ENCODE results near the gene DCHS1. TPM values are rescaled to one million over a fixed set of nuclear protein-coding genes. Genes with fewer than 3 reads are reported as not detected.

Gene DCHS1
- polyA plus RNA-seq, 2 of the 4 experiments (the other 2 are of a cell fraction) = 0.06 TPM

DNA sequence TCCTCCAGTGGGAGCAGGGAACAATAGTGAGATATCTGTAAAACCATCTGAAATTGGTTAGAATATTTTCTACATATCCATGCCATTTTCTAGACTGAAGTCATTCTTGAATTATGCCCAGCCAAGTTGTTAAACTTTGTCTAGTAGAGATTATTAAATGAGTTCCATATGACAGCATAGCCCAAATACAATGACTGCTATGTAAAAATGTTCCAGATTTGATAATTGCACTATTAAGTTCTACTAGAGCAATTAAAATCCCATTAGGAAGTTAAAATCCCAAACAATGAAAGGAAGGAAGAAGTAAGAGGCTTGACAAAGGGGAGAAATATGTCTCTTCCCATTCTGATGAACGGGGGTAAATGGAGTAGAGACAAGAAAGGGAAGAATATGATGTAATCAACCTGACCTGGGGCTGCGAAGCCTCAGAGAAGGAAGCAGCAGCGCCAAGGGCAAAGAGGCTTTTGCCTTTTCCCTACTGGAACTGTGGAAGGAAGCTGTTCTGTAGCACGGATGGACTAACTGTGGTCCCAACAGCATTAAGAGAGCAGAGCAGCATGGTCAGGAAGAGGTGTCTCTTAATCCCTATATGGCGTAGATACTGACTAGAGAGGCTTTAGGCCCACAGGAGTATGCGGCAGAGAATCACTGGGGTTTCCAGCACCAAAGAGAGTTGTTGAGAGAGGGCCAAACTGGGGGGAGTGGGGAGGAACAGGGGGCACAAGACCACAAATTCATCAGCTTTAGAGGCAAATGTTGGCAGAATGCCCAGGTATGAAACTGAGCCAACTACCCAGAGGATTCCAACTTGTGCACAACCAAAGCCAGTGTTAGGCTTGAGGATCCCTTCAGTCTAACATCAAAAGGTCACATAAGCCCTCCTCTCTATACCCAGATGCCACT is 78.9 kb downstream of the DCHS1 start (continued):
- TF ChIP-seq CEBPB (IDR thresholded peaks at IDR 0.05) (no peak), BHLHE40 (IDR thresholded peaks at IDR 0.05; ENCODE audit: low read depth, low read length) (no peak), FOSL2 (IDR thresholded peaks at IDR 0.05) (no peak), FOSL2 (CRISPR knock-in tag; IDR thresholded peaks at IDR 0.05) (no peak), HEYL (CRISPR knock-in tag; IDR thresholded peaks at IDR 0.05) (no peak), MAFK (IDR thresholded peaks at IDR 0.05; ENCODE audit: partially characterized antibody) (no peak), HDAC2 (IDR thresholded peaks at IDR 0.05) (no peak), ZC3H11A (IDR thresholded peaks at IDR 0.05) (no peak)

- TF ChIP-seq FOXS1 (CRISPR knock-in tag; IDR thresholded peaks at IDR 0.05) (no peak), ZSCAN20 (CRISPR knock-in tag; IDR thresholded peaks at IDR 0.05) (no peak), HEYL (CRISPR knock-in tag; IDR thresholded peaks at IDR 0.05) (no peak), HOXB13 (CRISPR knock-in tag; IDR thresholded peaks at IDR 0.05; ENCODE audit: low read depth) (no peak), CEBPB (IDR thresholded peaks at IDR 0.05) (no peak), BCL3 (IDR thresholded peaks at IDR 0.05) (no peak), RNF2 (IDR thresholded peaks at IDR 0.05; ENCODE audit: borderline replicate concordance, low read depth) (no peak), HOXA7 (CRISPR knock-in tag; IDR thresholded peaks at IDR 0.05) (no peak), NFE2L2 (conservative IDR thresholded peaks at IDR 0.05; ENCODE audit: low read length) (no peak), HES2 (IDR thresholded peaks at IDR 0.05) (no peak), ZNF302 (CRISPR knock-in tag; IDR thresholded peaks at IDR 0.05) (no peak), SMC3 (IDR thresholded peaks at IDR 0.05) (no peak)
- TF ChIP-seq, protein P1, sequence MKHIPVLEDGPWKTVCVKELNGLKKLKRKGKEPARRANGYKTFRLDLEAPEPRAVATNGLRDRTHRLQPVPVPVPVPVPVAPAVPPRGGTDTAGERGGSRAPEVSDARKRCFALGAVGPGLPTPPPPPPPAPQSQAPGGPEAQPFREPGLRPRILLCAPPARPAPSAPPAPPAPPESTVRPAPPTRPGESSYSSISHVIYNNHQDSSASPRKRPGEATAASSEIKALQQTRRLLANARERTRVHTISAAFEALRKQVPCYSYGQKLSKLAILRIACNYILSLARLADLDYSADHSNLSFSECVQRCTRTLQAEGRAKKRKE (CRISPR knock-in tag; IDR thresholded peaks at IDR 0.05; ENCODE audit: low read depth) = no peak
- ChIA-PET CTCF (interaction anchor here (1.4 kb wide), 1 partner anchor 44 kb away, joined by 5 read pairs; no protein-coding TSS in a partner anchor), POLR2A (no interaction called here)
- FAIRE-seq (no peak), ATAC-seq (no peak), DNase-seq (ENCODE audit: low read depth in 1 of 2, low spot score in 1 of 2) (no peak)
- Histone ChIP-seq H3K4me2 (no peak overlapping the region), H3K9me3 (no peaks in the 10 kb centered on the region), H3K4me3 (no peak overlapping the region), H3K4me1 (no peaks in the 10 kb centered on the region), H3K27ac (no peak overlapping the region)
- 83% methylated on average over 6 of the region's 6 CpGs for WGBS (ENCODE audit: missing lambda C conversion rate)
These were observed 80.5 kb downstream of the DCHS1 start for GRCh38 chr11:6574816-6575715.

DNA sequence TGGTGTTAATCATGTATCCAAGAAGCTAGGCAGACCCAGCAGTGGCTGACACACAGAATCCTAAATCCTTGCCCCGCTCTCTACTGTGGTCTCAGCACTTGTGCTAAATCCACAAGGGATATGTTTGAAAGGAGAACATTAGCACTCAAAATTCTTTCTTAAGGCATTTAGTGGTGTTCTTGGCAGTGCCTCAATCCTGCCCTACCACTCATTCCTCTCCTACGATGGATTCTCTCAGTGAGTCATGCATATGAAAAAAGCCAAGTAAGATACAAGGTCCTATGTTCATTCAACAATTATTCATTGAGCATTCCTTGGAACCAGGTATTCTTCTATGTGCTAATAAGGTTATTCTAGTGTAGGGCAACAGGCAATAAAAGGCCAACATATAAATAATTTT is 83.4 kb downstream of the DCHS1 start:
- TF ChIP-seq ZFP36 (IDR thresholded peaks at IDR 0.05; ENCODE audit: borderline replicate concordance, partially characterized antibody) = no peak
- TF ChIP-seq POLR2A (IDR thresholded peaks at IDR 0.05; ENCODE audit: low read length) = no peak
- TF ChIP-seq HOXB5 (CRISPR knock-in tag; IDR thresholded peaks at IDR 0.05) = no peak
- no peak for TF ChIP-seq ELK1 (IDR thresholded peaks at IDR 0.05; ENCODE audit: low read depth, low read length)
- TF ChIP-seq, protein P2, sequence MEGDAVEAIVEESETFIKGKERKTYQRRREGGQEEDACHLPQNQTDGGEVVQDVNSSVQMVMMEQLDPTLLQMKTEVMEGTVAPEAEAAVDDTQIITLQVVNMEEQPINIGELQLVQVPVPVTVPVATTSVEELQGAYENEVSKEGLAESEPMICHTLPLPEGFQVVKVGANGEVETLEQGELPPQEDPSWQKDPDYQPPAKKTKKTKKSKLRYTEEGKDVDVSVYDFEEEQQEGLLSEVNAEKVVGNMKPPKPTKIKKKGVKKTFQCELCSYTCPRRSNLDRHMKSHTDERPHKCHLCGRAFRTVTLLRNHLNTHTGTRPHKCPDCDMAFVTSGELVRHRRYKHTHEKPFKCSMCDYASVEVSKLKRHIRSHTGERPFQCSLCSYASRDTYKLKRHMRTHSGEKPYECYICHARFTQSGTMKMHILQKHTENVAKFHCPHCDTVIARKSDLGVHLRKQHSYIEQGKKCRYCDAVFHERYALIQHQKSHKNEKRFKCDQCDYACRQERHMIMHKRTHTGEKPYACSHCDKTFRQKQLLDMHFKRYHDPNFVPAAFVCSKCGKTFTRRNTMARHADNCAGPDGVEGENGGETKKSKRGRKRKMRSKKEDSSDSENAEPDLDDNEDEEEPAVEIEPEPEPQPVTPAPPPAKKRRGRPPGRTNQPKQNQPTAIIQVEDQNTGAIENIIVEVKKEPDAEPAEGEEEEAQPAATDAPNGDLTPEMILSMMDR (IDR thresholded peaks at IDR 0.05) = no peak
- no peak for TF ChIP-seq CHD4 (IDR thresholded peaks at IDR 0.05; ENCODE audit: borderline replicate concordance)
- no peak for TF ChIP-seq EHMT2 (IDR thresholded peaks at IDR 0.05; ENCODE audit: low read depth)
- no peak for TF ChIP-seq NPAS2 (CRISPR knock-in tag; IDR thresholded peaks at IDR 0.05; ENCODE audit: borderline replicate concordance)
- no peak for TF ChIP-seq NFE2L2 (conservative IDR thresholded peaks at IDR 0.05; ENCODE audit: low read length)
- TF ChIP-seq, protein P3, sequence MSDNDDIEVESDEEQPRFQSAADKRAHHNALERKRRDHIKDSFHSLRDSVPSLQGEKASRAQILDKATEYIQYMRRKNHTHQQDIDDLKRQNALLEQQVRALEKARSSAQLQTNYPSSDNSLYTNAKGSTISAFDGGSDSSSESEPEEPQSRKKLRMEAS (IDR thresholded peaks at IDR 0.05) = no peak
- no peak for TF ChIP-seq HOXA7 (CRISPR knock-in tag; IDR thresholded peaks at IDR 0.05)
- no peak for TF ChIP-seq CBX2 (IDR thresholded peaks at IDR 0.05; ENCODE audit: borderline replicate concordance, low read depth)
- no peak for TF ChIP-seq SMC3 (IDR thresholded peaks at IDR 0.05)
- Histone ChIP-seq H3K27ac (no peak overlapping the region), H3K9me3 (no peaks in the 10 kb centered on the region), H3K4me1 (peaks cover 6% of the 10 kb centered on the region; the same call in 2 of the 3 replicates), H3K4me3 (no peak overlapping the region), H3K4me2 (no peak overlapping the region)
- ChIA-PET CTCF (interaction anchor here (2.8 kb wide), 1 partner anchor 43 kb away, joined by 6 read pairs; no protein-coding TSS in a partner anchor), POLR2A (no interaction called here)
- DNase-seq (ENCODE audit: low read depth in 1 of 2, low spot score in 1 of 2) (no peak), FAIRE-seq (no peak), ATAC-seq (no peak)
- WGBS (ENCODE audit: missing lambda C conversion rate) = 66% methylated on average over 2 of the region's 2 CpGs

Data from A549 (cell line).